GM18867 (cell line): ENCODE data around the gene MRM2.

ENCODE experiments used
- ATAC-seq: cut with Tn5 transposase; IDR thresholded peaks from one replicate; pipeline ENCODE4 v1.9.1; 2021; ENCODE audit warnings: mild to moderate bottlenecking, moderate library complexity; ENCODE audit not compliant: unreplicated experiment

The MRM2 gene

DNA sequence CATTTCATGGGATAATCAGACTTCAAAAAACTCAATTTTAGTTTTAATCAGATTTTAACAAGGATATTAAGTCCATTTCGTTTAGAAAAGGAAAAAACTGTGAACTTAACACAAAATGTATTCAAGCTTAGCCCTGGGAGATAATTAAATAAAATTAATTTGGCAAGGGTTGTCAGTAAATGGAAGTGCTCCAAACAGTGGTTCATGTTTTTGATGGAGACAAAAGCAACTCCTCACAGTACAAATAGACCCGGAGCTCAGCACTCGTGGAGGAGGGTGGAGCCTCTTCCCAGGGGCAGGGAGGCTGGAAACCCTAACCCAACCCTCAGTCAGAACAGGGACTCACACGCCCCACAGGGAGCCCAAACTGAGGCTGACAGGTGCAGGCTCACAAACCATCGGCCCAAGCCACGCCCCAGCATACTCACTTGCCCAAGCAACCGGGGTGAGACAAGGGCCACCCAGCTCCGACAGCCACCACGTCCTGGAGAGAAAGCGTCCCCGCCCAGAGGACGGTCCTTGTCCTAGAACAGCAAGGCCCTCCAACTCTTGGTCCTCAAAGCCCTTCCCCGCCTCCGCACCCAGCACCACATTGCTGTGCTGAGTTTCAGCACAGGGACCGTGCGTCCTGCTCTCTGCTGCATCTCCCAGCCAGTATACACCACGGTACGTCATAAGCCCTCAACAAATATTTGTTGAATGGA, 49.0 kb downstream of the MRM2 start:
- no peak for ATAC-seq

GRCh38 chr7:2191016-2191415, 51.0 kb downstream of the MRM2 start:
- no peak for ATAC-seq

- no peak for ATAC-seq
Observed at GRCh38 chr7:2190531-2190930, 51.5 kb downstream of the MRM2 start.

- no peak for ATAC-seq
Observed at GRCh38 chr7:2186166-2186565, 55.8 kb downstream of the MRM2 start.

- no peak for ATAC-seq
Observed at GRCh38 chr7:2185715-2186114, 56.3 kb downstream of the MRM2 start.
